Heart left ventricle (tissue), 16 donors: ENCODE data around the gene EEF2KMT. TPM values are rescaled to one million over a fixed set of nuclear protein-coding genes. Genes with fewer than 3 reads are reported as not detected.

ENCODE experiments used
- ATAC-seq, 4 donors: fragments of 200-7000 bp; cut with Tn5 transposase; one replicate each; pipeline ENCODE4 v1.9.1; 2020 to 2022; ENCODE audit warnings: moderate library complexity in 4 of 4, mild to moderate bottlenecking in 3 of 4, moderate number of reproducible peaks in 1 of 4
- DNase-seq, 5 donors: peaks; one replicate each; pipeline ENCODE4 v3.0.0-alpha.2; 2020
- H3K27ac ChIP-seq, 12 donors: fragments of 200-600 bp; sonication (generic) in 4 of 12; one replicate each; pipeline versions ENCODE4 v1.5.0 to v1.8.0; 2016 to 2022; ENCODE audit warnings: mild to moderate bottlenecking in 2 of 12
- H3K27me3 ChIP-seq, 9 donors: fragments of 200-600 bp; sonication (generic) in 2 of 9; one replicate each; pipeline versions ENCODE4 v1.5.1 to v1.8.0; 2016 to 2022; ENCODE audit warnings: mild to moderate bottlenecking in 3 of 9
- H3K36me3 ChIP-seq, 9 donors: fragments of 200-600 bp; sonication (generic) in 2 of 9; one replicate each; pipeline versions ENCODE4 v1.5.0 to v1.8.0; 2018 to 2022; ENCODE audit warnings: mild to moderate bottlenecking in 2 of 9
- H3K4me1 ChIP-seq, 12 donors: fragments of 200-600 bp; sonication (generic) in 4 of 12; one replicate each; pipeline versions ENCODE4 v1.5.0 to v1.8.0; 2016 to 2022; ENCODE audit warnings: mild to moderate bottlenecking in 3 of 12
- H3K4me3 ChIP-seq, 12 donors: fragments of 200-600 bp; sonication (generic) in 4 of 12; one replicate each; pipeline versions ENCODE4 v1.5.0 to v1.8.0; 2017 to 2022; ENCODE audit warnings: mild to moderate bottlenecking in 9 of 12, moderate library complexity in 4 of 12
- H3K9me3 ChIP-seq, 12 donors: fragments of 200-600 bp; sonication (generic) in 4 of 12; one replicate each; pipeline versions ENCODE4 v1.5.0 to v1.8.0; 2016 to 2022; ENCODE audit warnings: mild to moderate bottlenecking in 1 of 12
- CTCF ChIP-seq, 12 donors: fragments of 200-600 bp; sonication (generic) in 4 of 12; IDR thresholded peaks; one replicate each; pipeline versions ENCODE4 v1.5.0 to v1.8.0; 2018 to 2022; ENCODE audit warnings: antibody characterized with exemption in 12 of 12, mild to moderate bottlenecking in 5 of 12
- POLR2A ChIP-seq, 2 donors: fragments of 450-650 bp; IDR thresholded peaks; one replicate each; pipeline ENCODE4 v1.6.1; 2017; ENCODE audit warnings: antibody characterized with exemption in 2 of 2, mild to moderate bottlenecking in 2 of 2, moderate library complexity in 2 of 2
- WGBS, 4 donors: extraction: QIAGEN DNeasy Blood & Tissue Kit in 2 of 4; methylation state at CpG; one replicate each; pipeline versions ENCODE4 v1.1.5 to v1.1.7; 2013 to 2018; 5-methylcytosine and 5-hydroxymethylcytosine counted together
- intact Hi-C, 10 donors: fragments of 100-400 bp; cut with DNase I; formaldehyde crosslinking; loops; one replicate each; pipeline versions ENCODE4 v1.11.1 to v1.14.2; 2022
- polyA plus RNA-seq, 2 donors: library from polyadenylated mRNA; stranded (reverse); fragments of 200-250 nt; gene quantifications; one replicate each; pipeline ENCODE4 v1.2.3, GENCODE V29; 2013
- total RNA-seq, 9 donors: library from RNA; depleted of rRNA in 2 of 9; stranded (reverse); fragments of >200 nt in 2 of 9; fragmentation: NEBNext Ultra II Directional in 3 of 9; extraction: Animal tissue kit (Norgen Biotek cat#: 25700) in 3 of 9; gene quantifications; one replicate each; pipeline versions ENCODE4 v1.1.0 to v1.2.4, GENCODE V29; 2016 to 2023
- donor health status: ischemic (EF 13 %, LVEDD 7.1; RV severe dilation, severe dysfunction).
- donor health status: healthy with polysubstance abuse.
- donor health status: DM: no; HTN: yes; CAD: no.
- donor health status: DM: no; HTN: no; CAD: no.
- donor health status: ischemic (EF 25% LVEDD 6.9; RV normal size, moderate dysfunction).
- donor health status: ischemic (EF 25% LVEDD 5.7; RV mildly dilated, moderate dysfunction).
- donor health status: healthy.
- donor health status: DM: yes; HTN: yes; CAD: no.
- donor health status: ischemic (EF 35%, LVEDD 5.7; RV mildly dilated, moderate dysfunction).
- donor health status: nonischemic (EF 11% LVEDD 7.7; RV severe dilation, severe dysfunction).
- donor health status: DM: yes; HTN: yes; CAD: no.
- donor health status: PGD.
- donor health status: ischemic (EF 29% LVEDD 5.4; RV normal size, mild dysfunction).
- donor health status: nonischemic (EF 23%, LVEDD 6.1; RV moderate dilation, normal function).

EEF2KMT gene
- total and polyA plus RNA-seq, 11 donors = 3.2 to 11.6 (median 7.2) TPM

DNA sequence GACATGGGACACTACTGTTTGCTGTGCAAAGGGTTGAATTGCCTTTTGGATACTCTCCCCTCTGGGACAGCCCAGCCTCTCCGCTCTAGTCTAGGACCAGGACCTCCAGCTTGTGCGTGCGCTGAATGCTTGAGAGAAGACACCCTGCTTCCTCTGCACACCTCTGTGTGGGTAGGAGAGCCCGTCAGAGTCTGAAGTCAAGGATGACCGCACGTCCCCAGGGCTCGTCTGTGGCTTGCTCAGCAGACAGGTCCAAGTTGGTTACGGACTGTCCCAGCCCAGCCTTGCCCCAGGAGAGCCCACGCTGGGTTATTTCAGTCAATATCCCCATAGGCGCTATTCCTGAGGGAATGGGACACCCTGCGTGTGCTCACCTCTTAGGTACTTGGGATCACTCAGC, 35.5 kb downstream of the EEF2KMT start:
- no peaks in the 10 kb centered on the region for H3K9me3 ChIP-seq
- no peak overlapping the region for H3K4me3 ChIP-seq
- WGBS, 4 donors = 79 to 96% (median 85%) methylated on average over 11 of the region's 11 CpGs
- ATAC-seq (no peak), DNase-seq (no peak)
- peaks cover 0 to 15% (median 2%) of the 10 kb centered on the region in 12 donors for H3K4me1 ChIP-seq
- no peaks in the 10 kb centered on the region for H3K27me3 ChIP-seq
- H3K36me3 ChIP-seq = no peaks in the 10 kb centered on the region
- intact Hi-C loops = no loop called here
- H3K27ac ChIP-seq = no peak overlapping the region
- TF ChIP-seq POLR2A (IDR thresholded peaks at IDR 0.05) (no peak), CTCF (IDR thresholded peaks at IDR 0.05) (no peak)

DNA sequence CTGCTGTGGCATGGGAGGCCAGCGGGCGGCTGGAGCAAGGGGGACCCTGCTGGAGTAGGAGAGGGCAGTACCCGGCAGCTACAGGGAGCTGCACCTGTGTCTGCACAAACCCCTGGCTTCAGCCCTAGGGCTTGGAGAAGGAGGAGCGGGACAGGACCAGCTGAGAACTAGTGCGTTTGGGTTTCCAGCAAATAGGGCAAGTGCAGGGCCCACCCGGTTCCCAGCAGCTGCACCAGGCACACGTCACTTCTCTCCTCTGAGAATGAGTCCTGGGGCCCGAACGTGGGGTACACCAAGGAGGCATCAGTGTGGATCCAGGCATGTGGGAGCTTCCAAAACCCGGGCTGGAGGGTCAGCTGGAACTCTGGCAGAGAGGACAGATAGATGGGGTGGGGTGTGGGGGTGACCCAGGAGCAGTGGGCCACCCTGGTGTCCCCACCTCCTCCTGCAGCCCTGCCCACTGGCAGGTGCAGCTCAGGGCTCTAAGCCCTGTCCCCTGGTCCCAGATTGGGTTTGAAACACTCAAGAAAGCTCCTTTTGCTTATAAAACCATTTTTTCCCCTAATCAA, 37.4 kb downstream of the EEF2KMT start:
- H3K9me3 ChIP-seq = no peaks in the 10 kb centered on the region
- H3K4me3 ChIP-seq = no peak overlapping the region
- intact Hi-C loops = no loop called here
- H3K27me3 ChIP-seq = no peaks in the 10 kb centered on the region
- no peak for TF ChIP-seq CTCF (IDR thresholded peaks at IDR 0.05)
- no peak for TF ChIP-seq POLR2A (IDR thresholded peaks at IDR 0.05)
- 80 to 85% (median 81%) methylated on average over 10 of the region's 10 CpGs for WGBS, 4 donors
- peaks cover 0 to 9% (median 0%) of the 10 kb centered on the region in 12 donors for H3K4me1 ChIP-seq
- no peaks in the 10 kb centered on the region for H3K36me3 ChIP-seq
- H3K27ac ChIP-seq = no peak overlapping the region
- ATAC-seq (no peak), DNase-seq (no peak)

- intact Hi-C loops = no loop called here
Measured at GRCh38 chr16:5059386-5060072, 38.1 kb downstream of the EEF2KMT start.

More at GRCh38 chr16:5059386-5060072, 38.1 kb downstream of the EEF2KMT start:
- H3K4me3 ChIP-seq = no peak overlapping the region
- no peak for DNase-seq
- no peak for ATAC-seq
- no peaks in the 10 kb centered on the region for H3K36me3 ChIP-seq
- H3K27ac ChIP-seq = no peak overlapping the region
- H3K27me3 ChIP-seq = no peaks in the 10 kb centered on the region
- peaks cover 0 to 9% (median 0%) of the 10 kb centered on the region in 12 donors for H3K4me1 ChIP-seq
- TF ChIP-seq POLR2A (IDR thresholded peaks at IDR 0.05) (no peak), CTCF (IDR thresholded peaks at IDR 0.05) (no peak)
- H3K9me3 ChIP-seq = no peaks in the 10 kb centered on the region
- WGBS, 4 donors = 73 to 83% (median 76%) methylated on average over 6 of the region's 6 CpGs
